WTC11 (cell line): Measurements from ENCODE around the gene MOB3A. TPM values are rescaled to one million over a fixed set of nuclear protein-coding genes. Genes with fewer than 3 reads are reported as not detected.
A peak's percentile ranks its signal among the peaks of the same experiment; 100 is the strongest.

Experiments used
- ATAC-seq: fragments of 200-7000 bp; cut with Tn5 transposase; 2 replicates; pipeline ENCODE4 v1.10.0; 2021; ENCODE audit warnings: mild to moderate bottlenecking, moderate library complexity
- CTCF ChIA-PET: fragments of 300-600 bp; sonication (Branson Sonifier 250); formaldehyde crosslinking; loops from one replicate; lab custom pipeline; 2021; ENCODE audit warnings: antibody characterized with exemption; lab: Charles Lee
- POLR2A ChIA-PET: fragments of 350-600 bp; sonication (Branson Sonifier 250); formaldehyde crosslinking; loops from one replicate; lab custom pipeline; 2021; ENCODE audit warnings: antibody characterized with exemption; lab: Charles Lee
- DNase-seq: peaks from one replicate; pipeline ENCODE4 v3.0.0; 2021; ENCODE audit warnings: low spot score
- H3K27ac Mint-ChIP-seq: 2 replicates; pipeline ENCODE4 v1.8.0; 2021; ENCODE audit warnings: mixed read lengths
- H3K27me3 Mint-ChIP-seq: 2 replicates; pipeline ENCODE4 v1.8.0; 2021; ENCODE audit warnings: low read depth, mild to moderate bottlenecking, moderate library complexity, mixed read lengths
- H3K36me3 Mint-ChIP-seq: 2 replicates; pipeline ENCODE4 v1.8.0; 2021; ENCODE audit warnings: mixed read lengths
- H3K4me1 Mint-ChIP-seq: 2 replicates; pipeline ENCODE4 v1.8.0; 2022; ENCODE audit warnings: mixed read lengths
- H3K4me3 Mint-ChIP-seq: 2 replicates; pipeline ENCODE4 v1.8.0; 2021; ENCODE audit warnings: mild to moderate bottlenecking, moderate library complexity, mixed read lengths
- H3K9me3 Mint-ChIP-seq: 2 replicates; pipeline ENCODE4 v1.8.0; 2021; ENCODE audit warnings: mixed read lengths
- EMX1 ChIP-seq: fragments of 250-450 bp; sonication (Bioruptor Pico); IDR thresholded peaks from 2 replicates; pipeline ENCODE4 v1.8.0; 2021; ENCODE audit warnings: mild to moderate bottlenecking
- FOXJ3 ChIP-seq: sonication (generic); formaldehyde crosslinking; IDR thresholded peaks from 2 replicates; pipeline ENCODE4 v1.9.0; 2021; ENCODE audit warnings: missing genetic modification reagents, mild to moderate bottlenecking, borderline replicate concordance
- GRHL2 ChIP-seq: fragments of 250-450 bp; sonication (Bioruptor Pico); IDR thresholded peaks from 2 replicates; pipeline ENCODE4 v1.8.0; 2022; ENCODE audit warnings: mild to moderate bottlenecking, moderate library complexity; ENCODE audit not compliant: insufficient replicate concordance, severe bottlenecking
- IRF2 ChIP-seq: sonication (generic); formaldehyde crosslinking; IDR thresholded peaks from 2 replicates; pipeline ENCODE4 v1.8.0; 2022; ENCODE audit warnings: low read depth, missing genetic modification reagents, borderline replicate concordance
- JAZF1 ChIP-seq: fragments of 250-450 bp; sonication (Bioruptor Pico); IDR thresholded peaks from 2 replicates; pipeline ENCODE4 v1.9.0; 2021; ENCODE audit warnings: moderate library complexity, mild to moderate bottlenecking, inconsistent platforms
- KAT7 ChIP-seq: sonication (generic); formaldehyde crosslinking; IDR thresholded peaks from 2 replicates; pipeline ENCODE4 v1.8.1; 2023; ENCODE audit warnings: missing genetic modification reagents, mild to moderate bottlenecking, borderline replicate concordance
- NR3C1 ChIP-seq: sonication (generic); formaldehyde crosslinking; conservative IDR thresholded peaks from 2 replicates; pipeline ENCODE4 v1.8.1; 2023; ENCODE audit warnings: low read depth, mild to moderate bottlenecking, missing genetic modification reagents
- PRRX2 ChIP-seq: fragments of 250-450 bp; sonication (Bioruptor Pico); IDR thresholded peaks from 2 replicates; pipeline ENCODE4 v1.8.0; 2021; ENCODE audit warnings: mild to moderate bottlenecking
- RELA ChIP-seq: sonication (generic); formaldehyde crosslinking; IDR thresholded peaks from 2 replicates; pipeline ENCODE4 v1.8.1; 2022; ENCODE audit warnings: missing genetic modification reagents, mild to moderate bottlenecking, borderline replicate concordance
- total RNA-seq: library from RNA; stranded (reverse); gene quantifications from 3 replicates; pipeline ENCODE4 v1.2.3, GENCODE V29; 2021
- TF ChIP-seq, protein P1 (sequence below): sonication (generic); formaldehyde crosslinking; conservative IDR thresholded peaks from 2 replicates; pipeline ENCODE4 v1.8.1; 2022; ENCODE audit warnings: mild to moderate bottlenecking, missing genetic modification reagents
- TF ChIP-seq, protein P2 (sequence below): sonication (generic); formaldehyde crosslinking; IDR thresholded peaks from 2 replicates; pipeline ENCODE4 v1.8.0; 2023; ENCODE audit warnings: missing genetic modification reagents
- TF ChIP-seq, protein P3 (sequence below): sonication (generic); formaldehyde crosslinking; IDR thresholded peaks from 2 replicates; pipeline ENCODE4 v1.8.0; 2023; ENCODE audit warnings: mild to moderate bottlenecking, missing genetic modification reagents
- TF ChIP-seq, protein P4 (sequence below): sonication (generic); formaldehyde crosslinking; IDR thresholded peaks from 2 replicates; pipeline ENCODE4 v1.8.1; 2023; ENCODE audit warnings: mild to moderate bottlenecking, moderate library complexity, missing genetic modification reagents
- TF ChIP-seq, protein P5 (sequence below): fragments of 250-450 bp; sonication (Bioruptor Pico); IDR thresholded peaks from 2 replicates; pipeline ENCODE4 v1.9.0; 2021; ENCODE audit warnings: mild to moderate bottlenecking
- TF ChIP-seq, protein P6 (sequence below): sonication (generic); formaldehyde crosslinking; IDR thresholded peaks from 2 replicates; pipeline ENCODE4 v1.8.1; 2022; ENCODE audit warnings: low read depth, mild to moderate bottlenecking, moderate library complexity, missing genetic modification reagents, borderline replicate concordance
- TF ChIP-seq, protein P7 (sequence below): sonication (generic); formaldehyde crosslinking; IDR thresholded peaks from 2 replicates; pipeline ENCODE4 v1.8.0; 2023; ENCODE audit warnings: missing genetic modification reagents, mild to moderate bottlenecking, borderline replicate concordance

The MOB3A gene
- total RNA-seq, 1 experiment from 2014 or later: 8.1 TPM

DNA sequence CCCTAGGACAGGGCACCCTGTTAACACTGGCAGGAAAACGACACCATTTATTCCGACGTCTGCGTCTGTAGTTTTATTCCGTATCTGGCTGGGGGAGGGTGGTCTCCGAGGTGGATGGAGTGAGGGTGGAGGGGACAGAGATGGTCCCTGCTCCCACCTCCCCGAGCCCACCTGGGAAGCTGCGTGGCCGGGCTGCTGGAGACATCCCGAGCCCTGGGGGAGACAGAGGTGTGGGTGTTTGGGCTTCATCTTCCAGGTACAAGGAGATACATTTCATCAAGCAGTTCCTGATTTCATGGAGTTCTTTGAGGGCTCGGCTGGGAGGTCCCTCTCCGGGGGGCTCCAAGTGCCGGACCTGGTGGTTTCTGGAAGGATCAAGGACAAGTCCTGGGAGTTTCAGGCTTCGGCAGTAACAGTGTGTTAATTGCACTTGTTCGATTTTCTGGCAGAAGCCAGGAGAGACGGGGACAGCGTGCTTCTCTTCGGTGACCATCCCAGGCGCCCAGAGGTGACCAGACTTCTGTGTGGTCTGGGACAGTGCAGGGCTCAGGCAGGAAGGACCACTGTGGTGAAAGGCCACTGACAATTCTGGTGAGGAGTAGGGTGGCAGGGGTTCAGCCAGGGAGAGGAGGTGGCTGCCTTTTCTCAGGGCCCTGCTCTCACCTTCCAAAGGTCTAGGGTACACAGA, 25.0 kb downstream of the MOB3A start:
- Mint-ChIP-seq H3K27ac (peak overlapping the region; percentile 15; the same call in 1 of the 2 replicates), H3K27me3 (no peaks in the 10 kb centered on the region; the same call in 1 of the 2 replicates), H3K4me1 (0 out of 2 replicates have a peak, but pooled peaks cover 2% of the 10 kb centered on the region), H3K4me3 (no peak overlapping the region), H3K36me3 (peaks cover 7% of the 10 kb centered on the region), H3K9me3 (no peaks in the 10 kb centered on the region)
- ChIA-PET CTCF (interaction anchor here (1.1 to 1.5 kb wide), 3 partner anchors 9 to 52 kb away, joined by 4 to 9 read pairs (median 6); partner anchors contain the start of gene MOB3A), POLR2A (interaction anchor here (0.6 to 1.5 kb wide), 4 partner anchors 20 to 72 kb away, joined by 3 to 7 read pairs (median 4); no protein-coding TSS in a partner anchor)
- DNase-seq (no peak), ATAC-seq (no peak)
- TF ChIP-seq, protein P1, sequence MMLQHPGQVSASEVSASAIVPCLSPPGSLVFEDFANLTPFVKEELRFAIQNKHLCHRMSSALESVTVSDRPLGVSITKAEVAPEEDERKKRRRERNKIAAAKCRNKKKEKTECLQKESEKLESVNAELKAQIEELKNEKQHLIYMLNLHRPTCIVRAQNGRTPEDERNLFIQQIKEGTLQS (CRISPR knock-in tag): no peak
- TF ChIP-seq, protein P2, sequence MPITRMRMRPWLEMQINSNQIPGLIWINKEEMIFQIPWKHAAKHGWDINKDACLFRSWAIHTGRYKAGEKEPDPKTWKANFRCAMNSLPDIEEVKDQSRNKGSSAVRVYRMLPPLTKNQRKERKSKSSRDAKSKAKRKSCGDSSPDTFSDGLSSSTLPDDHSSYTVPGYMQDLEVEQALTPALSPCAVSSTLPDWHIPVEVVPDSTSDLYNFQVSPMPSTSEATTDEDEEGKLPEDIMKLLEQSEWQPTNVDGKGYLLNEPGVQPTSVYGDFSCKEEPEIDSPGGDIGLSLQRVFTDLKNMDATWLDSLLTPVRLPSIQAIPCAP (CRISPR knock-in tag): no peak
- TF ChIP-seq KAT7 (CRISPR knock-in tag) (no peak), JAZF1 (CRISPR knock-in tag) (no peak), FOXJ3 (no peak), RELA (no peak), GRHL2 (no peak), EMX1 (no peak), IRF2 (CRISPR knock-in tag) (no peak), NR3C1 (no peak), PRRX2 (CRISPR knock-in tag) (no peak)
- TF ChIP-seq, protein P3, sequence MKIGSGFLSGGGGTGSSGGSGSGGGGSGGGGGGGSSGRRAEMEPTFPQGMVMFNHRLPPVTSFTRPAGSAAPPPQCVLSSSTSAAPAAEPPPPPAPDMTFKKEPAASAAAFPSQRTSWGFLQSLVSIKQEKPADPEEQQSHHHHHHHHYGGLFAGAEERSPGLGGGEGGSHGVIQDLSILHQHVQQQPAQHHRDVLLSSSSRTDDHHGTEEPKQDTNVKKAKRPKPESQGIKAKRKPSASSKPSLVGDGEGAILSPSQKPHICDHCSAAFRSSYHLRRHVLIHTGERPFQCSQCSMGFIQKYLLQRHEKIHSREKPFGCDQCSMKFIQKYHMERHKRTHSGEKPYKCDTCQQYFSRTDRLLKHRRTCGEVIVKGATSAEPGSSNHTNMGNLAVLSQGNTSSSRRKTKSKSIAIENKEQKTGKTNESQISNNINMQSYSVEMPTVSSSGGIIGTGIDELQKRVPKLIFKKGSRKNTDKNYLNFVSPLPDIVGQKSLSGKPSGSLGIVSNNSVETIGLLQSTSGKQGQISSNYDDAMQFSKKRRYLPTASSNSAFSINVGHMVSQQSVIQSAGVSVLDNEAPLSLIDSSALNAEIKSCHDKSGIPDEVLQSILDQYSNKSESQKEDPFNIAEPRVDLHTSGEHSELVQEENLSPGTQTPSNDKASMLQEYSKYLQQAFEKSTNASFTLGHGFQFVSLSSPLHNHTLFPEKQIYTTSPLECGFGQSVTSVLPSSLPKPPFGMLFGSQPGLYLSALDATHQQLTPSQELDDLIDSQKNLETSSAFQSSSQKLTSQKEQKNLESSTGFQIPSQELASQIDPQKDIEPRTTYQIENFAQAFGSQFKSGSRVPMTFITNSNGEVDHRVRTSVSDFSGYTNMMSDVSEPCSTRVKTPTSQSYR (CRISPR knock-in tag): no peak
- TF ChIP-seq, protein P4, sequence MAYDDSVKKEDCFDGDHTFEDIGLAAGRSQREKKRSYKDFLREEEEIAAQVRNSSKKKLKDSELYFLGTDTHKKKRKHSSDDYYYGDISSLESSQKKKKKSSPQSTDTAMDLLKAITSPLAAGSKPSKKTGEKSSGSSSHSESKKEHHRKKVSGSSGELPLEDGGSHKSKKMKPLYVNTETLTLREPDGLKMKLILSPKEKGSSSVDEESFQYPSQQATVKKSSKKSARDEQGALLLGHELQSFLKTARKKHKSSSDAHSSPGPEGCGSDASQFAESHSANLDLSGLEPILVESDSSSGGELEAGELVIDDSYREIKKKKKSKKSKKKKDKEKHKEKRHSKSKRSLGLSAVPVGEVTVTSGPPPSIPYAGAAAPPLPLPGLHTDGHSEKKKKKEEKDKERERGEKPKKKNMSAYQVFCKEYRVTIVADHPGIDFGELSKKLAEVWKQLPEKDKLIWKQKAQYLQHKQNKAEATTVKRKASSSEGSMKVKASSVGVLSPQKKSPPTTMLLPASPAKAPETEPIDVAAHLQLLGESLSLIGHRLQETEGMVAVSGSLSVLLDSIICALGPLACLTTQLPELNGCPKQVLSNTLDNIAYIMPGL (CRISPR knock-in tag): no peak
- TF ChIP-seq, protein P5, sequence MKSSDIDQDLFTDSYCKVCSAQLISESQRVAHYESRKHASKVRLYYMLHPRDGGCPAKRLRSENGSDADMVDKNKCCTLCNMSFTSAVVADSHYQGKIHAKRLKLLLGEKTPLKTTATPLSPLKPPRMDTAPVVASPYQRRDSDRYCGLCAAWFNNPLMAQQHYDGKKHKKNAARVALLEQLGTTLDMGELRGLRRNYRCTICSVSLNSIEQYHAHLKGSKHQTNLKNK (CRISPR knock-in tag): no peak
- TF ChIP-seq, protein P6, sequence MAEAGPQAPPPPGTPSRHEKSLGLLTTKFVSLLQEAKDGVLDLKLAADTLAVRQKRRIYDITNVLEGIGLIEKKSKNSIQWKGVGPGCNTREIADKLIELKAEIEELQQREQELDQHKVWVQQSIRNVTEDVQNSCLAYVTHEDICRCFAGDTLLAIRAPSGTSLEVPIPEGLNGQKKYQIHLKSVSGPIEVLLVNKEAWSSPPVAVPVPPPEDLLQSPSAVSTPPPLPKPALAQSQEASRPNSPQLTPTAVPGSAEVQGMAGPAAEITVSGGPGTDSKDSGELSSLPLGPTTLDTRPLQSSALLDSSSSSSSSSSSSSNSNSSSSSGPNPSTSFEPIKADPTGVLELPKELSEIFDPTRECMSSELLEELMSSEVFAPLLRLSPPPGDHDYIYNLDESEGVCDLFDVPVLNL: no peak
- TF ChIP-seq, protein P7, sequence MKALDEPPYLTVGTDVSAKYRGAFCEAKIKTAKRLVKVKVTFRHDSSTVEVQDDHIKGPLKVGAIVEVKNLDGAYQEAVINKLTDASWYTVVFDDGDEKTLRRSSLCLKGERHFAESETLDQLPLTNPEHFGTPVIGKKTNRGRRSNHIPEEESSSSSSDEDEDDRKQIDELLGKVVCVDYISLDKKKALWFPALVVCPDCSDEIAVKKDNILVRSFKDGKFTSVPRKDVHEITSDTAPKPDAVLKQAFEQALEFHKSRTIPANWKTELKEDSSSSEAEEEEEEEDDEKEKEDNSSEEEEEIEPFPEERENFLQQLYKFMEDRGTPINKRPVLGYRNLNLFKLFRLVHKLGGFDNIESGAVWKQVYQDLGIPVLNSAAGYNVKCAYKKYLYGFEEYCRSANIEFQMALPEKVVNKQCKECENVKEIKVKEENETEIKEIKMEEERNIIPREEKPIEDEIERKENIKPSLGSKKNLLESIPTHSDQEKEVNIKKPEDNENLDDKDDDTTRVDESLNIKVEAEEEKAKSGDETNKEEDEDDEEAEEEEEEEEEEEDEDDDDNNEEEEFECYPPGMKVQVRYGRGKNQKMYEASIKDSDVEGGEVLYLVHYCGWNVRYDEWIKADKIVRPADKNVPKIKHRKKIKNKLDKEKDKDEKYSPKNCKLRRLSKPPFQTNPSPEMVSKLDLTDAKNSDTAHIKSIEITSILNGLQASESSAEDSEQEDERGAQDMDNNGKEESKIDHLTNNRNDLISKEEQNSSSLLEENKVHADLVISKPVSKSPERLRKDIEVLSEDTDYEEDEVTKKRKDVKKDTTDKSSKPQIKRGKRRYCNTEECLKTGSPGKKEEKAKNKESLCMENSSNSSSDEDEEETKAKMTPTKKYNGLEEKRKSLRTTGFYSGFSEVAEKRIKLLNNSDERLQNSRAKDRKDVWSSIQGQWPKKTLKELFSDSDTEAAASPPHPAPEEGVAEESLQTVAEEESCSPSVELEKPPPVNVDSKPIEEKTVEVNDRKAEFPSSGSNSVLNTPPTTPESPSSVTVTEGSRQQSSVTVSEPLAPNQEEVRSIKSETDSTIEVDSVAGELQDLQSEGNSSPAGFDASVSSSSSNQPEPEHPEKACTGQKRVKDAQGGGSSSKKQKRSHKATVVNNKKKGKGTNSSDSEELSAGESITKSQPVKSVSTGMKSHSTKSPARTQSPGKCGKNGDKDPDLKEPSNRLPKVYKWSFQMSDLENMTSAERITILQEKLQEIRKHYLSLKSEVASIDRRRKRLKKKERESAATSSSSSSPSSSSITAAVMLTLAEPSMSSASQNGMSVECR (CRISPR knock-in tag): no peak
